Fibroblast of lung (primary cell): ENCODE results near the gene ZPLD1. TPM values are rescaled to one million over a fixed set of nuclear protein-coding genes. Genes with fewer than 3 reads are reported as not detected.
A peak's percentile ranks its signal among the peaks of the same experiment; 100 is the strongest.

Experiments used
- DNase-seq, 2 donors: peaks; one replicate each; pipeline versions ENCODE4 v3.0.0 to v3.0.0-alpha.2; 2010; ENCODE audit warnings: low read depth in 2 of 2
- H2AFZ ChIP-seq: 2 replicates; pipeline ENCODE4 v1.5.1; 2012; ENCODE audit warnings: low read length, control low read depth, inconsistent platforms
- H3K27ac ChIP-seq: 2 replicates; pipeline ENCODE4 v1.5.1; 2011; ENCODE audit warnings: low read length, control low read depth; ENCODE audit not compliant: insufficient read depth
- H3K27me3 ChIP-seq: 2 replicates; pipeline ENCODE4 v1.5.1; 2011; ENCODE audit warnings: mild to moderate bottlenecking, low read length; ENCODE audit not compliant: control insufficient read depth, insufficient read depth
- H3K36me3 ChIP-seq: 2 replicates; pipeline ENCODE4 v1.5.1; 2011; ENCODE audit warnings: low read length; ENCODE audit not compliant: control insufficient read depth, insufficient read depth
- H3K4me1 ChIP-seq: 2 replicates; pipeline ENCODE4 v1.5.1; 2011; ENCODE audit warnings: low read length; ENCODE audit not compliant: control insufficient read depth, insufficient read depth; ENCODE audit errors: extremely low read depth
- H3K4me2 ChIP-seq: 2 replicates; pipeline ENCODE4 v1.5.1; 2011; ENCODE audit warnings: low read length, control low read depth; ENCODE audit not compliant: insufficient read depth; ENCODE audit errors: extremely low read depth
- H3K4me3 ChIP-seq, 4 experiments: fragments of 200-600 bp in 1 of 4; sonication (generic) in 1 of 4; replicated peaks in 1 of 4; 2 replicates each; pipeline ENCODE4 v1.5.1; 2011 to 2016; ENCODE audit warnings: low read length in 4 of 4, low read depth in 3 of 4, mild to moderate bottlenecking in 3 of 4, control low read depth in 2 of 4, inconsistent platforms in 1 of 4, mixed read lengths in 1 of 4; ENCODE audit not compliant: insufficient read depth in 1 of 4; ENCODE audit errors: control extremely low read depth in 1 of 4
- H3K79me2 ChIP-seq: 2 replicates; pipeline ENCODE4 v1.5.1; 2012; ENCODE audit warnings: mild to moderate bottlenecking, low read length, inconsistent platforms; ENCODE audit not compliant: control insufficient read depth, insufficient read depth
- H3K9ac ChIP-seq: 2 replicates; pipeline ENCODE4 v1.5.1; 2011; ENCODE audit warnings: mild to moderate bottlenecking, low read length, control low read depth; ENCODE audit not compliant: insufficient read depth
- H3K9me3 ChIP-seq: 2 replicates; pipeline ENCODE4 v1.5.1; 2012; ENCODE audit warnings: low read depth, low read length; ENCODE audit not compliant: control insufficient read depth, insufficient read depth
- H4K20me1 ChIP-seq: 2 replicates; pipeline ENCODE4 v1.5.1; 2011; ENCODE audit warnings: low read length; ENCODE audit not compliant: control insufficient read depth, insufficient read depth; ENCODE audit errors: extremely low read depth
- EZH2 ChIP-seq: IDR thresholded peaks from 2 replicates; pipeline ENCODE4 v1.5.1; 2012; ENCODE audit warnings: low read length, control low read depth, mild to moderate bottlenecking; ENCODE audit errors: missing control alignments
- polyA plus RNA-seq, 2 donors: library from polyadenylated mRNA; depleted of rRNA in 1 of 2; stranded (reverse) in 1 of 2; unstranded in 1 of 2; fragments of >200 nt; gene quantifications; 2 replicates each; pipeline ENCODE4 v1.2.1, GENCODE V29; 2011 to 2012; ENCODE audit warnings: missing spikeins in 1 of 2
- total RNA-seq: library from RNA; depleted of rRNA; stranded (reverse); fragments of >200 nt; gene quantifications from 2 replicates; pipeline ENCODE4 v1.2.1, GENCODE V29; 2014
- TF ChIP-seq, protein P1 (sequence below), 2 donors: IDR thresholded peaks in 1 of 2; conservative IDR thresholded peaks in 1 of 2; 1 replicate in 1 of 2; 2 replicates in 1 of 2; pipeline ENCODE4 v1.5.1; 2011 to 2012; ENCODE audit warnings: low read length in 2 of 2, control low read depth in 1 of 2, inconsistent platforms in 1 of 2, low read depth in 1 of 2, mild to moderate bottlenecking in 1 of 2

ZPLD1 gene
- total and polyA plus RNA-seq, 2 donors (not counting 1 experiment from before 2014, with no cell fraction given) = 0.02 to 0.17 TPM

DNA sequence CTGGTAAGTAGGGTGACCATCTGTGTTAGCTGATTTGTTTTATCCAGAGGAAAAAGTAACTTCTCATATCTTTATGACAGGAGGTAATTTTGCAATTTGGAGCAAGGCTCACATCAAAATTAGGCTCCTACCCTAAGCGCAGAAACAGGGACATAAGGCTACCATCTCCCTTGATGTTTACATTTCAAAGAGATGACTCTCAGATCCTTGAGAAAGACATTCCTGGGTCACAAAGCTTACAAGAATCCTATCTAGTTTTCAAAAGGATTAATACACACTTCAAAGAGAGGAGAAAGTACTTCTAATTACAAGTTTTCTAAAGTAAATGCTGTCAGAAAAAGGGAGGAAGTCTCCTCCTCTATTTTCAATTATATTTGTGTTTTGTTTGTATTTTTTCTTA lies 7.0 kb downstream of the ZPLD1 start:
- Histone ChIP-seq H2AFZ (no peak overlapping the region), H3K9ac (no peak overlapping the region), H3K36me3 (no peaks in the 10 kb centered on the region), H3K4me3 (no peak overlapping the region), H3K9me3 (no peaks in the 10 kb centered on the region), H3K79me2 (no peaks in the 10 kb centered on the region), H3K4me2 (no peak overlapping the region), H3K4me1 (no peaks in the 10 kb centered on the region), H3K27me3 (no peaks in the 10 kb centered on the region), H4K20me1 (no peaks in the 10 kb centered on the region), H3K27ac (no peak overlapping the region)
- TF ChIP-seq EZH2 = no peak
- TF ChIP-seq, protein P1, sequence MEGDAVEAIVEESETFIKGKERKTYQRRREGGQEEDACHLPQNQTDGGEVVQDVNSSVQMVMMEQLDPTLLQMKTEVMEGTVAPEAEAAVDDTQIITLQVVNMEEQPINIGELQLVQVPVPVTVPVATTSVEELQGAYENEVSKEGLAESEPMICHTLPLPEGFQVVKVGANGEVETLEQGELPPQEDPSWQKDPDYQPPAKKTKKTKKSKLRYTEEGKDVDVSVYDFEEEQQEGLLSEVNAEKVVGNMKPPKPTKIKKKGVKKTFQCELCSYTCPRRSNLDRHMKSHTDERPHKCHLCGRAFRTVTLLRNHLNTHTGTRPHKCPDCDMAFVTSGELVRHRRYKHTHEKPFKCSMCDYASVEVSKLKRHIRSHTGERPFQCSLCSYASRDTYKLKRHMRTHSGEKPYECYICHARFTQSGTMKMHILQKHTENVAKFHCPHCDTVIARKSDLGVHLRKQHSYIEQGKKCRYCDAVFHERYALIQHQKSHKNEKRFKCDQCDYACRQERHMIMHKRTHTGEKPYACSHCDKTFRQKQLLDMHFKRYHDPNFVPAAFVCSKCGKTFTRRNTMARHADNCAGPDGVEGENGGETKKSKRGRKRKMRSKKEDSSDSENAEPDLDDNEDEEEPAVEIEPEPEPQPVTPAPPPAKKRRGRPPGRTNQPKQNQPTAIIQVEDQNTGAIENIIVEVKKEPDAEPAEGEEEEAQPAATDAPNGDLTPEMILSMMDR (conservative IDR thresholded peaks at IDR 0.05 in 1 of 2, IDR thresholded peaks at IDR 0.05 in 1 of 2; ENCODE audit: low read depth in 1 of 2, low read length in 2 of 2) = no peak
- peak; percentile 23 to 28 for DNase-seq

DNA sequence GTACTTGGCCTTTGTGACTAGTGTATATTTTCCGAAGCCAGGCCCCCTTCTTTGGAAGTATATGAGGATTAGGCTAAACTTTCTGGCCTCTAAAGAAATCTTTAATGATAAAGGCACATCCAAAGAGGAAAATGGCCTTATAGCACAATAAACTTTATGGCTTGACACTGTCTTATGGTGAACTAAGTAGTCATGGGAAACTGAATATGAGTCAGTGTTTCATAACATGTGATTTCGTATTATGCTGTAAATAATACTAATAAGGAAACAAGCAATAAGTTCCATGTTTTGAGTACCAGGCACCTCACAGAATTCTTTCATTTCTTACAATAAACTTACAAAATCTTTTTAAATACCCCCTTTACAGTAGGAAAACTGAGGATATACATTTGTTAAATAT lies 8.2 kb downstream of the ZPLD1 start:
- Histone ChIP-seq H4K20me1 (no peaks in the 10 kb centered on the region), H3K27ac (no peak overlapping the region), H3K9me3 (no peaks in the 10 kb centered on the region), H3K4me1 (no peaks in the 10 kb centered on the region), H3K4me2 (no peak overlapping the region), H3K79me2 (no peaks in the 10 kb centered on the region), H3K4me3 (no peak overlapping the region), H3K36me3 (no peaks in the 10 kb centered on the region), H3K27me3 (no peaks in the 10 kb centered on the region), H3K9ac (no peak overlapping the region), H2AFZ (no peak overlapping the region)
- peak in 1 of 2 donors; percentile 31 for DNase-seq
- TF ChIP-seq, protein P1 (conservative IDR thresholded peaks at IDR 0.05 in 1 of 2, IDR thresholded peaks at IDR 0.05 in 1 of 2; ENCODE audit: low read depth in 1 of 2, low read length in 2 of 2) = no peak

DNA sequence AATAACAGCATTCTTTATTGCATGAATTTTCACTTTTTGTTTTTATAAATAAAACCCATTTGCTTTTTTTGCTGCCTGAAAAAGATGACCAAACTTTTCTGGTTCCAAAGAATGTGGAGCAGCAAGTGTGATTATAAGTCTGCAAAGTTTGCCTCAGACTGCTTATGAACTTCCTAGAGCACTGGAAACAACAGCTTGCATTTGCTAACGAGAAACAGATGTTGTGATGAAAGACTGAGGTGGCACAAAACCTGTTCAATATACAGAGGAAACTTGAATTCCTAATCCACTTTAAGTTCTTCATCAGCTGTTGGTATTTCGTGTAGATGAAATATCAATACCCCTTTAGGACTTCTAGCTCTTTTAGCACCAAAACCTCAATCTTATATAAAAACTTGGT lies 9.3 kb downstream of the ZPLD1 start:
- H4K20me1 ChIP-seq = no peaks in the 10 kb centered on the region
- H3K4me2 ChIP-seq = no peak overlapping the region
- no peaks in the 10 kb centered on the region for H3K36me3 ChIP-seq
- no peaks in the 10 kb centered on the region for H3K27me3 ChIP-seq
- no peak overlapping the region for H3K27ac ChIP-seq
- H3K9me3 ChIP-seq = no peaks in the 10 kb centered on the region
- no peaks in the 10 kb centered on the region for H3K4me1 ChIP-seq
- TF ChIP-seq, protein P1 (conservative IDR thresholded peaks at IDR 0.05 in 1 of 2, IDR thresholded peaks at IDR 0.05 in 1 of 2; ENCODE audit: low read depth in 1 of 2, low read length in 2 of 2) = no peak
- no peak for TF ChIP-seq EZH2
- peak; percentile 45 to 69 for DNase-seq
- no peak overlapping the region for H3K9ac ChIP-seq
- no peak overlapping the region for H2AFZ ChIP-seq
- no peak overlapping the region for H3K4me3 ChIP-seq
- no peaks in the 10 kb centered on the region for H3K79me2 ChIP-seq
